ENCODE data around the gene DNAI7.

The DNAI7 gene, protein sequence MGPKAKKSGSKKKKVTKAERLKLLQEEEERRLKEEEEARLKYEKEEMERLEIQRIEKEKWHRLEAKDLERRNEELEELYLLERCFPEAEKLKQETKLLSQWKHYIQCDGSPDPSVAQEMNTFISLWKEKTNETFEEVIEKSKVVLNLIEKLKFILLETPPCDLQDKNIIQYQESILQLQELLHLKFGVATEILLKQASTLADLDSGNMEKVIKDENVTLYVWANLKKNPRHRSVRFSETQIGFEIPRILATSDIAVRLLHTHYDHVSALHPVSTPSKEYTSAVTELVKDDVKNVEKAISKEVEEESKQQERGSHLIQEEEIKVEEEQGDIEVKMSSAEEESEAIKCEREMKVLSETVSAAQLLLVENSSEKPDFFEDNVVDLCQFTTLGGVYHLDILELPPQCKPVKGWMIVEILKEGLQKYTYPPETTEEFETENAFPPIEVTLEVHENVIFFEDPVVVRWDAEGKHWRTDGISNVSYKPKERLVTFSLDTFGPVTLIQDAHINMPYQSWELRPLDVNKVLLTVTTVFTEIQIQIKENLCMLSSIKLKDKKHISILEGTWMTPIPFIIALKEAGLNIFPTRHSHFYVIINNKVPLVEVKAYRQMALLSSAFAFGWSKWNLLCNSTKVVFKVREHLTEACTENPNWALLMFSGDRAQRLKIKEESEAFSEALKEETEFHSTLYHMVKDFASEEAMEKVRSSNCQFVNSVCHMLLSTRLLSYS

DNA sequence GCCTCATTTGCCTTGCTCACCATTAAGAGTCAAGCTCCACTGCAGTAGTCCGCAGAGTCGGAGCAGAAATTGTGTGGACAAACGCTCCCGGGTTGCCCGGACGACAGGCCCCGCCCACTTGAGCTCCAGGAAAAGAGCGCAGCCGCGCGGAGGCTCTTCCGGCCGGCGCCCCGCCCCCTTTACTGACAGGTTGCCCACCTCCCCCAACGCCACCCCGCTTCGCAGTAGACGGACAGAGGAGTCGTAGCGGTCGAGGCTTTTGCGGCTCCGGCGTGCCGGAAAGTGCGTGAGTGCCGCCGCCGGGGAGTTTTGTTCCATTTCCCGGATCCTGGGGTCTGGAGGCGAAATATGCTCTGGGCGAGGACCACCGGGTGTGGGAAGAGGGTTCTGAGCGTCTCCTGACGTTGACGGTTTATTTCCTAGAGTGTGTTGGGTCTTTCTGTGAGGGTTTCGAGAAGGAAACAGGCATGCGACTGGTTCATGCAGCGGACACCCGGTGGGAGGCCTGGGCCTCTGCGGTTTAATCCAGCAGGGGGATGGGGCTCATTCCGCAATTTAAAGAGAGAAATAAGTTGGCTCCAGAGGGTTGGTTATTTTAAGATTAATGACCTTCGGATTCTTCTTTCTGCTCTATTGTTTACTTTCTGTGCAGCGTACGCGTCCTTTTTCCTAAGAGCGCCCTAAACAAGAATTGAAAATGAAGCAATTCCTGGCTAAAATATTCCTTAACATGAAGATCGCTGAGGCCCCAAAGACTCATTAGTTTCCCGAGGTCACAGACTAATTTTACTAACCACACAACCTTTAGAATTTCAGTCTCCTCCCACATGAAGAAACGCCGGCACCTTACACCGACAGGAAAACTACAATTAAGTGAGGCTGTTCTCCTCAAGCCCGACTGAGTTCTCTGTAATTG lies at the start of gene DNAI7, which contains the start of gene ETFRF1:
Gene DNAI7 (minus strand): TSS at position 105 of the 916 bp plus-strand sequence. CDS start 82 bp downstream, at position 23.
Gene ETFRF1 (plus strand): TSS at position 182 of the 916 bp plus-strand sequence. CDS start 8,720 bp downstream, outside the sequence.
- peak within 1 kb of the TSS; percentile 87 for H3K27ac ChIP-seq
- H3K4me2 ChIP-seq = peak within 1 kb of the TSS; percentile 78
- TF ChIP-seq, protein P1, sequence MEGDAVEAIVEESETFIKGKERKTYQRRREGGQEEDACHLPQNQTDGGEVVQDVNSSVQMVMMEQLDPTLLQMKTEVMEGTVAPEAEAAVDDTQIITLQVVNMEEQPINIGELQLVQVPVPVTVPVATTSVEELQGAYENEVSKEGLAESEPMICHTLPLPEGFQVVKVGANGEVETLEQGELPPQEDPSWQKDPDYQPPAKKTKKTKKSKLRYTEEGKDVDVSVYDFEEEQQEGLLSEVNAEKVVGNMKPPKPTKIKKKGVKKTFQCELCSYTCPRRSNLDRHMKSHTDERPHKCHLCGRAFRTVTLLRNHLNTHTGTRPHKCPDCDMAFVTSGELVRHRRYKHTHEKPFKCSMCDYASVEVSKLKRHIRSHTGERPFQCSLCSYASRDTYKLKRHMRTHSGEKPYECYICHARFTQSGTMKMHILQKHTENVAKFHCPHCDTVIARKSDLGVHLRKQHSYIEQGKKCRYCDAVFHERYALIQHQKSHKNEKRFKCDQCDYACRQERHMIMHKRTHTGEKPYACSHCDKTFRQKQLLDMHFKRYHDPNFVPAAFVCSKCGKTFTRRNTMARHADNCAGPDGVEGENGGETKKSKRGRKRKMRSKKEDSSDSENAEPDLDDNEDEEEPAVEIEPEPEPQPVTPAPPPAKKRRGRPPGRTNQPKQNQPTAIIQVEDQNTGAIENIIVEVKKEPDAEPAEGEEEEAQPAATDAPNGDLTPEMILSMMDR (conservative IDR thresholded peaks at IDR 0.05; ENCODE audit: low read depth, low read length) = no peak
- H4K20me1 ChIP-seq (ENCODE audit: insufficient read depth) = no peaks in the 10 kb centered on the region
- no peak within 1 kb of the TSS for H3K4me3 ChIP-seq (IDR thresholded peaks at IDR 0.05; ENCODE audit: insufficient read depth, low read depth, low read length)
- H3K36me3 ChIP-seq (ENCODE audit: insufficient read depth) = no peaks in the 10 kb centered on the region
- H3K79me2 ChIP-seq (ENCODE audit: insufficient read depth, low read depth) = no peaks in the 10 kb centered on the region; the same call in 1 of the 2 replicates
- peak within 1 kb of the TSS; percentile 62 for H2AFZ ChIP-seq (ENCODE audit: low read depth)
- H3K27me3 ChIP-seq (ENCODE audit: insufficient read depth, low read depth) = no peaks in the 10 kb centered on the region
- peak within 1 kb of the TSS; percentile 79 for H3K9ac ChIP-seq
- H3K4me1 ChIP-seq (ENCODE audit: low read depth, poor library complexity, severe bottlenecking) = peaks cover 17% of the 10 kb centered on the region

DNA sequence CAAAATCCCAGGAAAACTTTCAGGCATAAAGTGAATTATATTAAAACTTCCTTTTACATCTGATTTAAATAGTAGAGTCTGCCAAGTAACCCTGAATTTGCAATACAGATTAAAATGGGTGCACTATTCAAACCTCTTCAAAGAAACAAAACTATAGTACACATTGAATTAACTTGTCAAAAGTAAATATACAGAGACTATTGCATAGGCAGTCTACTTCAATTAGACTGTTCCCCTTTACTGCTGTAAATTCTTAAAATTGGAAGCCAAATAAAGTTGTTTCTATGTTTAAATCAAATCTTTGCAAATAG lies 48.7 kb upstream of the DNAI7 start:
- Histone ChIP-seq H4K20me1 (ENCODE audit: insufficient read depth) (0 out of 2 replicates have a peak, but pooled peaks cover 1% of the 10 kb centered on the region), H3K4me1 (ENCODE audit: low read depth, poor library complexity, severe bottlenecking) (peaks cover 55% of the 10 kb centered on the region), H3K79me2 (ENCODE audit: insufficient read depth, low read depth) (peaks cover 70% of the 10 kb centered on the region), H3K4me2 (no peak overlapping the region), H3K4me3 (IDR thresholded peaks at IDR 0.05; ENCODE audit: insufficient read depth, low read depth, low read length) (no peak overlapping the region), H2AFZ (ENCODE audit: low read depth) (no peak overlapping the region), H3K27me3 (ENCODE audit: insufficient read depth, low read depth) (no peaks in the 10 kb centered on the region), H3K27ac (no peak overlapping the region), H3K36me3 (ENCODE audit: insufficient read depth) (peaks cover 11% of the 10 kb centered on the region; the same call in 1 of the 2 replicates), H3K9ac (no peak overlapping the region)
- TF ChIP-seq, protein P1 (conservative IDR thresholded peaks at IDR 0.05; ENCODE audit: low read depth, low read length) = no peak

DNA sequence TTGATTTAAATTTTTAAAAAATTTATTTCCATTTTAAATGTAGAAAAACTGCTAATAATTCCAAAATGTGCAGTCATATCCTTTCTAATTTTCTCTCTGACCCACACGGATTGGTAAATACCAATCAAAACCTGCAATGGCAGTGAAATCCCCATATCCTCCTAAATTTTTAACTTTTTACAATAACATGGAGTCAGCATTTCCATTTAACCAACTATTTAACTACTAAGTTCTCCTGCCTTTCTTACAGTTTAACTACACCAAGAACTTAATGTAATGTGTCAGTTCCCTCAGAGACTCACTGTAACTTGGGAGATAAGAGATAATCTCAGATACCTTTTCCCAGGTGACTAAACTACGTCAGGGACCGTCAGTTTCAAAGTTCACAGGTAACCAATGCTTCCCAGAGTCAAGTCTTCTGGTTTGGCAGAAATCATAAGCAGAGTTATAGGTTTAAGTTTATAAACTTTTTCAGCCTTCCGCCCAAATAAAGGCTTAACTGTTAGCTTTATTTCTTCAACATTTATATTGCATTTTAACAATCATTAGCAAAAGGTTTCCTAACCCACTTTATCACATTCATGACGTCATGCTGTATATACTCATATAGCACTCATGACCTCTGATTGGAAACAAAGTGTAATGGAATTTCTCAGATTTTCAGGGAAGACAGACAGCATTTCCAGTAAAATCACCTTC lies 48.2 kb upstream of the DNAI7 start:
- H3K4me2 ChIP-seq = no peak overlapping the region
- TF ChIP-seq, protein P1 (conservative IDR thresholded peaks at IDR 0.05; ENCODE audit: low read depth, low read length) = no peak
- peaks cover 50% of the 10 kb centered on the region for H3K4me1 ChIP-seq (ENCODE audit: low read depth, poor library complexity, severe bottlenecking)
- no peaks in the 10 kb centered on the region for H4K20me1 ChIP-seq (ENCODE audit: insufficient read depth)
- H2AFZ ChIP-seq (ENCODE audit: low read depth) = no peak overlapping the region
- H3K9ac ChIP-seq = no peak overlapping the region
- no peaks in the 10 kb centered on the region for H3K27me3 ChIP-seq (ENCODE audit: insufficient read depth, low read depth)
- no peak overlapping the region for H3K4me3 ChIP-seq (IDR thresholded peaks at IDR 0.05; ENCODE audit: insufficient read depth, low read depth, low read length)
- no peak overlapping the region for H3K27ac ChIP-seq
- peaks cover 68% of the 10 kb centered on the region for H3K79me2 ChIP-seq (ENCODE audit: insufficient read depth, low read depth)
- peaks cover 11% of the 10 kb centered on the region; the same call in 1 of the 2 replicates for H3K36me3 ChIP-seq (ENCODE audit: insufficient read depth)

Data from KMS-11 (cell line).